Endothelial cell of coronary artery (primary cell): ENCODE data around the gene MIER3. TPM values are rescaled to one million over a fixed set of nuclear protein-coding genes. Genes with fewer than 3 reads are reported as not detected.

Experiments used
- total RNA-seq: library from RNA; depleted of rRNA; stranded (reverse); fragments of >200 nt; gene quantifications from 2 replicates; pipeline ENCODE4 v1.2.3, GENCODE V29; 2014

Gene MIER3
- total RNA-seq, result 12.7 and 15.6 TPM in 2 replicates

GRCh38 chr5:56951946-56952691, at the start of gene MIER3:
Gene MIER3, minus strand, starts transcription at chr5:56952123. Its CDS starts 21 bp downstream, at chr5:56952102.

GRCh38 chr5:56909294-56910209, 42.4 kb downstream of the MIER3 start, which contains the start of gene SETD9:
Gene SETD9, plus strand, starts transcription at chr5:56909596. Its CDS starts 50 bp downstream, at chr5:56909646.

Other genes starting within 250 kb of the MIER3 start
- 7.6 and 12.7 TPM in 2 replicates for gene MAP3K1, start 136.6 kb downstream of the MIER3 start, total RNA-seq
- gene SETD9, start 42.5 kb downstream of the MIER3 start, total RNA-seq, result 4.0 and 10.3 TPM in 2 replicates
- 53.3 and 59.1 TPM in 2 replicates for gene GPBP1, start 221.9 kb upstream of the MIER3 start, total RNA-seq